ENCODE data around the gene CRADD.

GRCh38 chr12:93865751-93866150, 188.6 kb downstream of the CRADD start:
- TF ChIP-seq CTCF (IDR thresholded peaks at IDR 0.05) (no peak), POLR2AphosphoS5 (IDR thresholded peaks at IDR 0.05) (no peak)
